NT2/D1 (cell line): ENCODE data around the gene PFKFB3.

Experiments used
- YY1 ChIP-seq: IDR thresholded peaks from 2 replicates; pipeline ENCODE4 v1.6.1; 2011; ENCODE audit not compliant: insufficient read length, insufficient read depth
- ZNF274 ChIP-seq: IDR thresholded peaks from 2 replicates; pipeline ENCODE4 v1.6.1; 2011; ENCODE audit warnings: mild to moderate bottlenecking, low read depth, low read length

GRCh38 chr10:6249698-6250097 lies 47.0 kb downstream of the PFKFB3 start:
- TF ChIP-seq ZNF274 (no peak), YY1 (no peak)
